C4-2B (cell line): ENCODE data around the gene MEGF11.

Source experiments
- CTCF ChIP-seq: fragments of 450-650 bp; conservative IDR thresholded peaks from 2 replicates; pipeline ENCODE4 v1.5.1; 2017; ENCODE audit warnings: mild to moderate bottlenecking
- ZFX ChIP-seq: fragments of 450-650 bp; IDR thresholded peaks from 2 replicates; pipeline ENCODE4 v1.6.1; 2017

- TF ChIP-seq CTCF (no peak), ZFX (no peak)
Measured at GRCh38 chr15:65903296-65904073, 350.1 kb downstream of the MEGF11 start.
